ENCODE data around the gene TNXB.
"Not testable (repeated sequence)": the region's sequence is repeated elsewhere in the genome, so short reads cannot be mapped to it uniquely, and the experiment has no call there.

GRCh38 chr6:32022100-32022499 lies 87.0 kb downstream of the TNXB start:
- TF ChIP-seq CTCF, POLR2A (IDR thresholded peaks at IDR 0.05): not testable (repeated sequence)
